CD4-positive, alpha-beta T cell treated with Interleukin-12 subunit alpha and Interleukin-12 subunit beta, for 1 hour (primary cell): ENCODE measurements around the gene CD58.

Source experiments
- DNase-seq: peaks from one replicate; pipeline ENCODE4 v3.0.0-alpha.2; 2020

CD58 gene

DNA sequence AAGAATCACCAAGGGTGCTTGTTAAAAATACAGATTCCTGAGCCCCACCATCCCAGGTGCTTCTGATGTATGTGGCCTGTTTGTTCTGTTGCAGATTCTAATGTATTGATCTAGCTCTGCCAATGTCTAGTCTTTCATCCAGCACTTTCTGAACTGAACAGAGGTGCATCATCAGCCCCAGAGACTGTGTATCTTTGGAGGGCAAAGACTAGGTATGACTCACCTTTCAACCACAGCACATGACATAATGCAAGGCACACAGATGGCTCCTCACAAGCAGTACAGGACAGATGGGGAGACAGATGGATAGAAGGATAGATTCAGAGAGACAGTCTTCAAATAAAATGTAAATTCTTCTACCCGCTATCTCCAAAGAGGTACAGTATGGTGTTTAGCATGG, 32.3 kb downstream of the CD58 start:
- peak; percentile 39 for DNase-seq

DNA sequence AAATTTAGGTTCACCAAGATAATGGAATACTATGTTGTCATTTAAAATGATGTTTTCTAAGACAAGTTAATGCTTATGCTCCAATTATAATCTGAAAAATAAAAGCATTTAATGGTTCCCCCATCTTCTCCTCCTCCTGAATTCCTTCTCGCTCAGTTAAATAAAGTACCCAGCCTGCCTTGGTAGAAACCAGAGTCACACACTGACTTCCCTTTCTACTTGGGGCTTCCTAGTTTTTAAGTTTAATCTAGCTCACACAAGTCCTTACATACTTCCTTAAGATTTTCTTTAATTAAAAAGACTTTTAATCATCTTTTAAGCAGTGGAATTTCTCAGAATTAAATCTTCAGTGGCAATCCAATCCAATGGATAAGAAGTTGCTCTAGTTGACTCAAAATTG, 32.9 kb downstream of the CD58 start:
- no peak for DNase-seq

DNA sequence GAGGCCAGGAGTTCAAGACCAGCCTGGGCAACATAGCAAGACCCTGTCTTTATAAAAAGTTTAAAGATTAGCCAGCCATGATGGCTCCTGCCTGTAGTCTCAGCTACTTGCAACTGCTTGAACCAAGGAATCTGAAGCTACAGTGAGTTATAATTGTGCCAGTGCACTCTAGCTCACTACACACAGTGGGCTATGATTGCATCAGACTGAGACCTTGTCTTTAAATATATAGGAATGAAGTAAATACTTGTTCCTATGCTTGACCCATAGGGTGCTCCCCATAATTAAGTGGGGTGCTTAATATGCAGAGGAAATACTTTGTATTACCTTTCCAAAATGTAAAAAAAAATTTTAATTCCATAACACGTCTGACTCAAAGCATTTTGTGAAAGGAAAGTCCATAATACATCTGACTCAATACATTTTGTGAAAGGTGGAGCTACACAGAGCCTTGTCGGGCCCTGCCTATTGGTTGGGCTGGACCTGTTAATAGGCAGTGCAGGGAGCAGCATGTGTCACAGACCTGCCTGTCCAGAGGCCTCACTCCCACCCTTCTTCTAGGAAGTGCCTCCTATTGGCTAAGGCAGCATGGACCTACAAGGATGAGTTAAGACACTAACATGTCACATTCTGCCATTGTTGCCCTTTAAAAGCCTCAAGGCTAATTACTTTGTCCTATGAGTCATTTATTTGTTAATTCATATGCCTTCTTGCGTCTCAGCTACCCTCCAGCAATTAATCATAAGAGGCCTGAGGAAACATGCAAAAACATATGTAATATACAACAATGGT, 33.6 kb downstream of the CD58 start:
- DNase-seq = no peak

DNA sequence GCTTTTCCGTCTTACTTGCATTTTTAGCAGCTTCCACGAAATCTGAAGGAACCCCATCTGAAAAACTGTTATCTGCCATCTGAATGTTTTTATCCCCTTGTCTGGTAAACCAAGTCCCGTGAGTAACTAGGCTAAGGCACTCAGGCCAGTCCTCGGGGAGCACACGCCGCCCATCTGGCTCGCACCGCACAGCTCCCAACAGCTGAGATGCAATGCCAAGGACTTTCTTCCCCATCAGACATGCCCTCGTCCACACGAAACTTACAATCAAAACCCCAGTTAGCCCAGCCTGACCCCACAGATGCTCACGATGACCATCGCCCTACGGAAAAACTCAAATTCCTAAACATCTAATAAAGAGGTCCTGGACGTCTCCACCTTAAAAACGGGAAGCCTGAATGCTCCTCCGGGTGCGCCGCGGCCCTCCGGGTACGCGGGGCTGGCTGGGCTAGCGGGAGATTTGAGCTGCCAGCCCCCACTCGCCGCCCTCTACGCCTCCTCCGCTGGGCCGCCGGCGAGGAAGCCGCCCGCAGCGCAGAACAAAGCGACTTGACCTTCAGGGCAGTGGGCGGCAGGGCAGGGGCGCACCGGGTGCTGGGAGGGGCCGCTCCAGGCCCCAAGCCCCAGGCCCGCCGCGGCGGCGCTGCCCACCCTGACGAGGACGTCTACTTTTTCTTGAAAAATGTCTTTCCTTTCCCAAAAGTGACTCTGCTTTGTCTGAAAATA, 36.6 kb downstream of the CD58 start:
- DNase-seq = no peak

DNA sequence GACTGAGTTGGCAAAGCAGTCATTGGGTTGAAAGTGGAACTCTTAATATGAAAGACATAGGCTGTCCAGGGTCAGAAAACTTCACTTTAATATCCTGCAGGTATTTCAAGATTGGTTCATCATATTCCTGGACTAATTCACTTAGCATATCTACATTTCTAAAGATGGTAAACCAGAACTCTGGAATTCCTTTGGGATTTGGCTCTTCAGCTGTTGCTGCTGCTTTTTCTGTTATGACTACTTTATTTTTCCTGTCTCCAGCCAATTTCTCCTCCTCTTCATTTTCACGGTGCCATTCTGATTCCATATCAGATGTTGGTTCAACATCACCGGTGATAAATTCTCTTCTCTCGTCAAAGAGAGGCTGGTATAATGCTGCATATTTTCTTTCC, 37.4 kb downstream of the CD58 start:
- DNase-seq = no peak

DNA sequence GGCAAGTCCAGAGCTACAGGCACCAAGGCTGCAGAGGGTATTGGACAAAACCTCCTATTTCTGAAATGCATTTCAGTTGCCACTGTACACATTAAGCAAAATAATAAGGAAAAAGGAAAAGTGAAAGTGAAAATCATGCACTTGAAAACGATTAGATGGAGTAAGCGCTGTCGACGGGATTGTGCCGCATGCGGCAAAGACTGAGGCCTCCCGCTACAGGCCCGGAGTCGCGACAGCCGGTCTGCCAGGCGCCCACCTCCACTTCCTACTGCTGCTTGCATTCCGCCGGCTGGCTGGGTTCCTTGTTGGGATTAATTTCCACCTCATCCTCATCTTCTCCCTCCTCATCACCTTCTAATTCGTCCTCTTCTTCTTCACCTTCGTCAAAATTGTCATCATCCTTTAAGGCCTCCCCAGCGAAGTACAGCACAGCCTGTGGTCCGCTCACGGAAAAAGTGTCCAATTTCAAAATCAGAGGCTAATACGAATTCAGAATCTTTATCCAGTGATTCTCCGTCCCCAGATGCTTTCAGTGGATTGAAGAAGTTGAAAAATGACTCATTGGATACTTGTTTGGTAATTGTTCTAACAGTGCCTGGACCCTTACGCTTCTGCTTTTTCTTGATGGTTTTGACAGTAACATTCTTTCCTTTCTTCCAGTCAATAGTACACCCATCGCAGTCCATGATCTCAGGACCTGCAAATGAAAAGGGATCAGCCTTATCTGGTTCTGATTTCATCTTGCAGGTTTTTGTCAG, 38.0 kb downstream of the CD58 start:
- DNase-seq = no peak

DNA sequence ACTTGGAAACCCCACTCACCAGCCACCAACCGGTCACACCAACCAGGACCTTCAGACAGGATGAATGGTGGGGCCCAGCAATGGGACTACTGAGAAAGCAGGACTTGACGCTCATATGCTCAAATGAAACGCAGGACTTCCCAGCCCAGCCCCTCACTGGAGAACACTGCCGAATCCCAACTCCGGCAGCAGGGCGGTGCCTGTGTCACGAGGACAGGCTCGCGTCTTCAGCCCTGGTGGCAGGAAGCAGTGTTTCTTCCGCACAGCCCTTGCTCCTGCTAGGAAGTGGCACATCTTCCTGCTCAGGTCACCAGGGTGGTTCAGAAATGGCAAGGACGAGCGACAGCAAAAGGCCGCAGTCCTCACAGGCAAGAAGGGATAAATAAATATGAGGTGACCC, 38.9 kb downstream of the CD58 start:
- DNase-seq = no peak

DNA sequence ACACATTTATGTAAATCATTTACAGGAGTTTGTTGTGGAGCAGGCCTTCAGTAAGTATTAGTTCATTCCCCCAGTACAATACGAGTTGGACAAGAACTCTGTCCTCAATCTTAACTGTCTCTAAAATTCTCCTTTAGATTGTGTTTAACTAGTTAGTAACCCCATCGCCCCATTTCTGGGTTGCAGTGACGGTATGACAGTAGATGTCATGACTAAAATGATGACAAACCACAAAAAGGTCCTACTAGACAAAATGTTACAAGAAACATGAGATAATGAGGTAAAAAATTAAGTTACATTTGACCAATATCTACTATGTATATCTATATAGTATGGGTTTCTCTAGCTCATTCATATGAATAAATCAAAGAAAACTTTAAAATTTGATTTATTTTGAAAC, 41.1 kb downstream of the CD58 start:
- DNase-seq = no peak

DNA sequence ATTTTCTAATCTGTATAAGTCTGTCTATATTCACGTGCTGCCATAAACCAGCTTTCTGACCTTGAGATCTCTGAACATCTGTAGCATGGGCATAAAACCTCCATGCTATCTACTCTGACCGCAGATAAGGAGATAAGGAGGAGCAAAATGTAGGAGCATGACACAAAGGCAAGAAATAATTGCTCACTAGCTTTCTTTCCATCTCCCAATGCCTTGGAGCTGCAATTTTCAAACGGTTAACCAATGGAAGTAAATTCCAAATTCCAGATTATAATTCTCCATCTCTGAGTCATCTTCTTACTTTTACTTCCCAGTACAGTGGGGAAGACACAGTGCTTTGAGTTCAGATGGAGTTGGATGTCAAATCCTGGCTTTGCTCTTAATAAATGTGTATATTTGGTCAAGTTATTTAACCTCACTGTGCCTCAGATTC, 41.6 kb downstream of the CD58 start:
- DNase-seq = no peak

DNA sequence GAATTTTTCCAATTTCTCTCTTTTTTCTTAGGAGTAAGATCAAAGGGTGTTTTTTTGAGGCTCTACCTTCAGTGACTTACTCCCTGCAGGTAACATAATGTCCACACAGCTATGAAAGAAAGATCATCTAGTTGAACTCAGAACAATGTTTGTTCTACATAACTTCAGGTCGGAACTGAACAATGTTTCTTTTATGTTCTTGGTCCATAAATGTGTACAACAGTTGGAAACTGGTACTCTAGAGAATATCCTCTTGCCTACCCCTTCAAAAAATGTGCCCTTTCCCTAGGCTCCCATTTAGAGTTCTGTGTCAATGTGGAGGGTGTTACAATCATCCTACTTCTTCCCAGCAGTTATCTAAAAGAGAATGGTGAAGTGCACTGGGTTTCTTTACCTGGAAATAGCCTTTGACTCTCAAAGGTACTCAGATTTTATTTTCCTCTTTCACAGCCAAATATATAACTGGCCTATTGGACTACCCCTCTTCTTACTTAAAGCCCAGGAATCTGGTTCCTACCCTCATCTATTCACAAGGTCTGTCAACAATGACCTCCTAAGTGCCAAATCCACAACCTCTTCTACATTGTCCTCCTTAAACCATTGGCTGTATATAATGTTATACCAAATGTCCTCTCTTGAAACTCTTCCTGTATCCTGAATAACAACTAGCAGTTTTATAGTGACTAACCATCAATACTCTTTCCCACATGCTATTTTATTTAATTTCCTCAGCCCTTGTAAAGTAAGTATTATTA, 42.3 kb downstream of the CD58 start:
- no peak for DNase-seq

DNA sequence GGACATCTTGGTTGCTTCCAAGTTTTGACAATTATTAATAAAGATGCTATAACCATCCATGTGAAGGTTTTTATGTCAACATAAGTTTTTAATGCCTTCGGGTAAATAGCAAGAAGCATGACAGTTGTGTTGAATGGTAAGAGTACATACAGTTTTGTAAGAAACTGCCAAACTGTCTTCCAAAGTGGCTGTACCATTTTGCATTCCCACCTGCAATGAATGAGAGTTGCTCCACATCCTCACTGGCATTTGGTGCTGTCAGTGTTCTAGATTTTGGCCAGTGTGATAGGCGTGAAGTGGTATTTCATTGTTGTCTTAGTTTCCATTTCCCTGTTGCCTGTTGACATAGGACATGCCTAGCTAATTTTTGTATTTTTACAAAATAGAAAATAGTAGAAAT, 45.4 kb downstream of the CD58 start:
- no peak for DNase-seq

DNA sequence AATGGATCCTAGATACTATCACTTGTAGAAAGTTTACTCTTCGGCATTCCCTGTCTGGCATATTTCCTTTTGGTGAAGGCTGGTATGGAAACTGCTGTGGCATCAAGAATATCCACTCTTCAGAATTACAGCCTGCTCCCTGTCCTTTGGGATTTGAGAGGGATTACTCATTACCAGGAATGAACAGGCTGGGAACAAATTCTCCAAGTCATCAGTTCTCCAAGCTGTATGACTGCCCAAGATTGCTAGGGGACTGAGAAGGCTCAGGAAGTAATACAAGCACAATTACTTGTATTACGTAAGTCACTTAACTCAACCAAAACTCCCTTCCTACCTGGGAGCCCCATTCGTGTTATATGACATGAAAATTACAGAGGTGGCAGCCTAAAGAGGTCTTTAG, 49.6 kb downstream of the CD58 start:
- DNase-seq = no peak

DNA sequence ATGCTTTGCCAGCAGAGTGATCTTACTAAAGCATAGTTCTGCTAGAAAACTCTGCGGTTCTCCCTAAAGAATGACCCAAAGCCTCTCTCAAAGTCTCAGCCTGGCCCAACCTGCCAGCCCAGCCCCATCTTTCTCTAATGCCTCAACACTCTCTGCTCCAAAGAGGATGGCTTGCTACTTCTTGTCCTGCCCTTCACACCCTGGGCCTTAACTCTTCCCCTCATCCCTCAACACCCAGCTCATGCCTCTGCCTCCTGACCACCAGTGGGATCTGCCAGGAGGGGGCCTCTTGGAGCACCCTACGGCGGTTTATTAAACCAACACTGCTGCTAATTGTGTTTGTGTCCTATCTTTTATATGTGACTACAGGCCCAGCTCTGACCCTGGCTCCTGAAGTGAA, 52.4 kb downstream of the CD58 start:
- DNase-seq = no peak

DNA sequence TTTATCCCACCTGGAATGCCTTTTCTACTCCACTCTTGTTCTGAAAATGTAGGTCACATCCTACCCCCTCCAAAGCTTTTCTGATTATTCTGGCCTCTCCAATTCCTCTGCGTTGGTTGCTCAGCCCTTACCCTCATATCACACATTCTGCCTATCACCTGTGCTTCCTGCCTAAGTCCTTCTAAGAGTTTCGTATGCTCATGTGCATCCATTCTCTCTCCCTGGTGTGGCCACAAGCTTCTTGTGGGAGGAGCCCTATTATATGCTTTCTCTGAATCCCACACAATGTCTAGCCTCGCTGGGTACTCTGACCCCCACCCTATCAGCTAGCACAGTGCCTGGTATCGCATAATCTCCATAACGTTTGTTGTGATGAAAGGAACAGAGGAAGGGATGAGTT, 54.2 kb downstream of the CD58 start:
- DNase-seq = peak; percentile 10

DNA sequence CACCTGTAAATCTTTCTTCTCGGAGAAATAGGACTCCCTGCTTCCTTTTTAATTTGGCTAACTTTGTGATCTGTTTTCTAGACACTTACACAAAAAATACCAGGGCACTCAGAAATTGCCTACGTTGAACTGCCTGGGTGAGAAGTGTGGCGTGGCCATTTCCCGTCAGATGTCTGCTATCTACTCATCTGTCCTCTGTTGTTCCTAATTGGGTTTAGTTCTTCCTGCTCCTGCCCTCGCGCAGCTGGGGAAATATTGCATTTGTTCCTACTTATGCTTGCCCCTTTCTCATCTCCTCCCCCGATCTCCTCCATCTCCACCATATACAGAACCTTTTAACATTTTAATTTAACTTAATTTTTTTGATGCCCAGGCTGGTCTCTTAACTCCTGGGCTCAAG, 55.1 kb downstream of the CD58 start:
- DNase-seq = peak; percentile 52

DNA sequence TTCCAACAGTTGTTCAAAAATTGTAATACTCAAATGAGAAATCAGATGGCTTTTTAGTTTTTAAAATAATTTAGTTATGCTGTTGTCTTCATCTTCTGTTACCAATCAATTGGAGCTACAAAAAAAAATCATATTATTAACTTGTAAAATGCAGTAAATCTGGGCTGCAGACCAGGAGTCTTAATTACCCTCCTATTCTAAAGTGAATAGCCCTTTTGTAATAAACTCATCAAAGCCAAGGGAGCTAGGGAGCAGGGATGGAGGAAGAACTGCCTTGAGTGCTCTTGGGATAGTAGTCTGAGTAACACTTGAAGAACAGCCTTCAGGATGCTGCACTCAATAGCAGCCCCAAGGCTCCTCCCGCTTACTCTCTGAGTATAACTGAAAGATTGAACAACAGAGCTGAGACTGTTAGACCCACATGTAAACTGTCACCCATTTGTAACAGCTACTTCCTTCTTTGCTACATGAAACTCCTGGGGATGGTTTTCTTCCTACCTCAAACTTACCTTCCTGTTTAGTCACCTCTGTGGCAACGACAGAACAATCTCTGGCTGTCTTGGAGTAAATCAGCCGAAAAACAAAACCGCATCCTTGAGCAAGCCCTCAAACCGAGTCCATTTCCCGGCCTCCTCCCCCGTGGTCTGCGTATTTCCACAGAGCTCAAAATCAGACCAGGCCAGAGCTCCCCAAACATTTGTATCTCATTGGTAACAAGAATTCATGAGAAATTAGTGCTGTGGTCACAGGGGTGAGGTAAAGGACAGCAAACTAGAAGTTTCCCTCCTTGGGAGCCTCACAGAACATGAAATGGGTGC, 55.9 kb downstream of the CD58 start:
- DNase-seq = peak; percentile 74

DNA sequence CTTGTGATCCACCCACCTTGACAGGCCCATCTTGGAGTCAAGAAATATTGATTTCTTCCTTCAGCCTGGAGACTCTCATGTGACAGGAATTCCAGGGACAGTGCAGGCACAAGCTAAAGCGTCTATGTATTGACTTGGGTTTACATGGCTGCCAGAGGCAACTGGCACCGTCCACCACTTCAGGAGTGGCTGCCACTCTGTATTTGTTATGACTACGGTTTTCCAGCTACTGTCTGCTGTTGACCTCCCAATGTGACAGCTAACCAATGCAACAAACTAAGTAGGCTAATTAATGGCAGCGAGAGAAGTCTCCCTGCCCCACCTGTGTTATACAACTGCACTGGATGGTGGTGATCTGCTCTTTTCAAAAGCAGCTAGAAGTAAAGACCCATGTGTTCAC, 56.9 kb downstream of the CD58 start:
- DNase-seq = no peak

DNA sequence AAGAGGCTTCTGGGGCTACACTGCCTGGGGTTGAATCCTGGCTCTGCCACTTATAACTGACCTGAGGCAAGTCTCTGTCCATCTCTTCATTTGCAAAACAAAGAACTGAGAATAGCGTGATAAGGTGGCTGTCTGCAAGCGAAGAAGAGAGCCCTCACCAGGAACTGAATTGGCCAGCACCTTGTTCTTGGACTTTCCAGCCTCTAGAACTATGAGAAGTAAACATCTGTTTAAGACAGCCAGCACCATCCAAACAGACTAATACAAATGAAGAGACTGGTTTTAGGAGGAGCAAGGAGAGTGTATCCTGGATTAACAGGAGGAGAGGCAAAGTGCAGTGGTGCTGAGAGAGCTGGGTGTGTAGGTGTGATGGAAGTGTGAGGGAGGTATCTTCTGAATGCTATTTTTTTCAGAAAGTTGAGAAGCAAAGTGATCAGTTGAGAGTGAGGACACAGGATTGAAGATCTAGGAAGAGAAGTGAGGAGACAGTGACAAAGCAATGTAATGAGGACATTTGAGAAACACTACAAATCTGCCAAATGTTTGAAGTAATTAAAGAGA, 59.3 kb downstream of the CD58 start:
- no peak for DNase-seq

DNA sequence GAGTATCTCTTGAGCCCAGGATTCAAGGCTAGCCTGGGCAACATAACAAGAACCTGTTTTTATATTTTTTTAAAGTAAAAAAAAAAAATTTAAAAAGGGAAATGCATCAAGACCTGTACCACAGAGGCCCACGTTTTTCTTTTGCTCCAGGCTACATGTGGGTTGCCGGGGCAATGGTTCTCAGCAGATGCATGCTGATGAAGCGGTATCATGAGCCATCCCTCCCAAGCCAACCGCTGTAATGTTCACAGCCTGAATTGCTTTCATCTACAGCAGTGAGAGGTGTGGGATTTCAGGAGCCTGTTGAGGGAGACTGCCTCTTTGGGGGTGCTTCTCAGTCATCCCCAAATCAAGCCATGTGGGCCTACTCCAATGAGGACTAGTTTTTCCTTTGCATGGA, 60.5 kb downstream of the CD58 start:
- DNase-seq = no peak

DNA sequence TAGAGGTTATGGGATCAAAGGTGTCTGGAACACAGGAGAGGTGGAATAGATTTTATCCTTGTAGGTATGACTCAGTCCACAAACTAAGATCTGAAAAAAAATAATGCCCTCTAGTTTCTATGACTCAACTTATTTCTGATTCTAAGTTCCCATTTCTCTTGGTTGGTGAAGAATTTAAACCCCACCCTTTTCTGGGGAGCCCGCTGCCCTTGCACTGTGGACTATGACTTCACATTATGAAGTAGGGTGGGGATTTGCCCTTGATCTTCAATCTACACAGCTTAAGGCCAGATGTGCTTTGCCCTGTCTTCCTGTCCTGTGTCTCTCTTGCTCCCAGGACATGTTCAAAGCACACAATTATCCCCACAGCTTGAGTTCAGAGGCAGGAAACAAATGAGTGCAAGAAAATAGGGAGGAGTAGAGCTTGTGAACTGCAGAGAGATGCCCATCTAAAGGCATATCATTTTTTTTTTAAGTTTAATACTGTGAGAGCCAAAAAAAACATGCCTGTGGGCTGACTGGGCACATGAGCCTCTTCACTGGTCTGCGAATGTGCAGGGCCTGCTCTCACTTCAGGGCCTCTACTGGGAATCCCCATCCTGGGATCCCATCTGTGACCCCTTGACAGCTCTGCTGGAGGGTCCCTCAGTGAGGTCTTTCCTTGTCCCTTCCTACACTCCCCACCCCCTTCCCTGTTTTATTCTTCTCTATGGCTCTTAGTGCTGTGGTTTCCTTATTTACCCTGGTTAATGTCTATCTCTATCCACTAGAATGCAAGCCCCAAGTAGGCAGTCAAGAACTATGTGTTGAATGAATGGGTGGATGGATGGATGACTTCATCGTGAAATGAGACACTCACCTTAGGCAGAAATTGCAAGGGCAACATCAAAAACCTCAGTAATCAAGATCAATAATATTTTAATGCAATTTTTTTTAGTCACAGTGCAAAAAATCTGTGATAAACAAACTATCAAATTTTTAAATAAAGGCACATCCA, 61.5 kb downstream of the CD58 start:
- DNase-seq = peak; percentile 9
